ENCODE measurements around the gene MACROD1.

Gene MACROD1

GRCh38 chr11:64150481-64151239, 15.3 kb downstream of the MACROD1 start:
- FAIRE-seq (no peak), DNase-seq (ENCODE audit: insufficient read length, low spot score) (no peak)
- TF ChIP-seq CTCF (IDR thresholded peaks at IDR 0.05; ENCODE audit: insufficient read depth, missing control alignments), result no peak

DNA sequence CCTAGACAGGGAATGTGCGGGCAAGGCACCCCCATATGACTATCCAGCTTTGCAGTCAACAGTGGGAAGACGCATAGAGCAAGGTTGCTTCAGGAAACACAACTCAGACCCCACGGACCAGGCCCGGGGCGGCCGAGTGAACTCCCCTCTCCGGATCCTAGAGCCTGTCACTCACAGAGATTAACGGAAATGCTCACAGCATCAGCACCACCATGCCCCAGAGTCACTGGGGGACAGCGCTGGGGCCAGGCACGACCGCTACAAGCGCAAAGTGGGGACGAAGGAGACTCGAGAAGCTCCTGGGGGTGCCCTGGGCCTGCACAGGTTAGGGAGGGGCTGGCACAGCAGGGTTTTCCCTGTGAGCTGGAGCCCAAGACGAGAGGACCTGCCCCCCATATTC, 15.9 kb downstream of the MACROD1 start:
- no peak for FAIRE-seq
- no peak for TF ChIP-seq CTCF (IDR thresholded peaks at IDR 0.05; ENCODE audit: insufficient read depth, missing control alignments)

DNA sequence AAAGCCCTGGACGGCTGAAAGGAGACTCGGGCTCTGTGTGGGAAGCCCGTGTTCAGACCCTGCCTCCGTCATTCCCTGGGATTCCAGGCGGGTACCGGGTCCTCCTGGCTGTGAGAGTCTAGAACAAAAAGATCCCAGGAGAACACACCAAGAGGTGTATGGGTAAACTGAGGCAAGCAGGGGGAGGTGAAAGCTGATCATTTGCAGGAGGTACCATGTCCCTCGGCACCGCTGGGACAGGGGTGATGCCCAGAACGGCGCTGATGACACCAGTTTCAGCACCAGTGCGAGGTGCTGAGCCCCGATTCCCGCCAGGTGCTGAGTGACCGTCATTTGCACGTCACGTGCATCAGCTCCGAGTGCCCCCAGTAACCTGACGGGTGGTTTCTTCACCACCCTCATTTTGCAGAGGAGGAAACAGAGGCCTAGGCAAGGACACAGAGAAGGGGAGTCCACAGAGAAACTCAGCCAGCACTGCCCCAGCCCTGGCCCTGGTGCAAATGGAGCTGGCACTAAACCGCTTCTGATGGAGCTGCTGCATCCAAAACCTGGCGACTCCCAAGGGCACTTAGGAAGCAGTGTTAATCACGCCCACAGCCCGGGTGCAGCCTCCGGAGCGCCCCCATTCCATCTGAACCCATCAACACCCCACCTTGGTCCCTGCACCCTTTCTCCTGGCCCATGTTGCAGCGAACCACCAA, 16.8 kb downstream of the MACROD1 start:
- FAIRE-seq, result no peak
- DNase-seq (ENCODE audit: insufficient read length, low spot score), result no peak
- no peak for TF ChIP-seq CTCF (IDR thresholded peaks at IDR 0.05; ENCODE audit: insufficient read depth, missing control alignments)

More for the DNA sequence above, 15.9 kb downstream of the MACROD1 start:
- no peak for DNase-seq (ENCODE audit: insufficient read length, low spot score)

GRCh38 chr11:64148226-64148916, 17.5 kb downstream of the MACROD1 start:
- peak; percentile 89 for TF ChIP-seq CTCF (IDR thresholded peaks at IDR 0.05; ENCODE audit: insufficient read depth, missing control alignments)
- FAIRE-seq, result no peak
- peak; percentile 73 for DNase-seq (ENCODE audit: insufficient read length, low spot score)

DNA sequence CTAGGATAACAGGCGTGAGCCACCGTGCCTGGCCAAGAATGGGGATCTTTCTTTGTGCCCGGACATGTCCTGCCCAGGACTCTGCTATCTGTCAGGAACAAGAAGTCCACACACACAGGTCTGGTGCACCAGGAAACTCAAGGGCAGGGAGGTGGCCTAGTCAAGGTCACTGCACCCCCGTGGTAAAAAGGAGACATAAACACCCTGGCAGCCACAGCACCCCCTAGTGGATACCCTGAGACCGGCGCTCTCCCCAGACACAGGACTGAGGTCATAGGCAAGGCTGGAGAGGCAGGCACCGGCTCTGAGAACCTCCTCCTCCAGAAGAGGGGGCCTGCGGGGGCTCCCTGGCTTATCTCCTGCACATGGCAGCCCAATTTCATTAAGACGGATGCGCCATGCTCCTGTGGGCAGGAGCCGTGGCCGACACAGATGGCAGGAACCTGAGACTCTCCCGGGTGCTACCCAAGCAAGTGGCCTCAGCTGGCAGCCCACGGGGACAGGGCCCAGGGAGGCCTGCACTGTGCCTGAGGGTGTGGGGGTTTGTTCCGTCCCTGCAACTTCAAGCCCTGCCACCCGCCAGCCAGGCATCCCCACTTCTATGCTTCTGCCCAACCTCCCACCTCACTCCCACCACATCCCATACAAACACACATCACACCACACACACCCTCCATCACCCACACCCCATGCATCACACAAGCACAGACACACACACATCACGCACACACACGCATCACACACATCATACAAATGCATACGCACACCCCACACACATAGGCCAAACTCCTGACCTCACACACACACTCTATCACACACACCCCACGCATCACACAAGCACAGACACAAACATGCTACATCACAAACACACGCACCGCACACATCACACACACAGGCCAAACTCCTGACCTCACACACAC, 19.6 kb downstream of the MACROD1 start:
- no peak for FAIRE-seq
- peak; percentile 67 for TF ChIP-seq CTCF (IDR thresholded peaks at IDR 0.05; ENCODE audit: insufficient read depth, missing control alignments)
- DNase-seq (ENCODE audit: insufficient read length, low spot score), result no peak

- FAIRE-seq (no peak), DNase-seq (ENCODE audit: insufficient read length, low spot score) (peak; percentile 83)
- no peak for TF ChIP-seq CTCF (IDR thresholded peaks at IDR 0.05; ENCODE audit: insufficient read depth, missing control alignments)
Measured at GRCh38 chr11:64144587-64145472, 21.1 kb downstream of the MACROD1 start.
